A549 (cell line): ENCODE measurements around the gene GPR61. TPM values are rescaled to one million over a fixed set of nuclear protein-coding genes. Genes with fewer than 3 reads are reported as not detected.

Experiments used
- ATAC-seq, 2 experiments: fragments of 200-7000 bp in 1 of 2; fragments of >200 bp in 1 of 2; cut with Nextera tagmentation in 1 of 2; cut with Tn5 transposase in 1 of 2; 3 replicates each; pipeline versions ENCODE4 v1.8.0 to v1.9.1; 2018 to 2020; ENCODE audit warnings: mild to moderate bottlenecking in 1 of 2, moderate library complexity in 1 of 2
- CTCF ChIA-PET: fragments of 300-600 bp; sonication (Branson Sonifier 250); formaldehyde crosslinking; extraction: SDS; loops from one replicate; lab custom pipeline; 2021; ENCODE audit warnings: antibody characterized with exemption, inconsistent platforms; lab: Yijun Ruan, JAX
- POLR2A ChIA-PET: fragments of 350-600 bp; formaldehyde crosslinking; extraction: SDS; loops from one replicate; lab custom pipeline; 2021; ENCODE audit warnings: antibody characterized with exemption, inconsistent platforms; lab: Yijun Ruan, JAX
- DNase-seq, 2 experiments: peaks; one replicate each; pipeline versions ENCODE4 v3.0.0 to v3.0.0-alpha.2; 2011 to 2016; ENCODE audit warnings: low read depth in 1 of 2, low spot score in 1 of 2
- FAIRE-seq: peaks from 2 replicates; lab custom pipeline; 2011; peaks lifted over from hg19 to GRCh38; lab: Jason Lieb, UNC
- H3K27ac ChIP-seq, 2 experiments: fragments of >200 bp; sonication (Bioruptor Twin); formaldehyde crosslinking; 3 replicates each; pipeline ENCODE4 v1.5.1; 2016 to 2017
- H3K4me1 ChIP-seq: fragments of >200 bp; sonication (Bioruptor Twin); formaldehyde crosslinking; 3 replicates; pipeline ENCODE4 v1.6.1; 2016
- H3K4me2 ChIP-seq: fragments of >200 bp; sonication (Bioruptor Twin); formaldehyde crosslinking; 3 replicates; pipeline ENCODE4 v1.6.1; 2016
- H3K4me3 ChIP-seq: fragments of >200 bp; sonication (Bioruptor Twin); formaldehyde crosslinking; 3 replicates; pipeline ENCODE4 v1.5.1; 2016
- H3K9me3 ChIP-seq: fragments of >200 bp; sonication (Bioruptor Twin); formaldehyde crosslinking; 3 replicates; pipeline ENCODE4 v1.6.1; 2016
- BHLHE40 ChIP-seq: IDR thresholded peaks from 2 replicates; pipeline ENCODE4 v1.6.1; 2012; ENCODE audit warnings: low read depth, low read length, inconsistent platforms
- CHD4 ChIP-seq: fragments of 200-600 bp; sonication (generic); IDR thresholded peaks from 2 replicates; pipeline ENCODE4 v1.6.1; 2016; ENCODE audit warnings: antibody characterized with exemption, mild to moderate bottlenecking, borderline replicate concordance
- ELK1 ChIP-seq: fragments of 150-350 bp; IDR thresholded peaks from 2 replicates; pipeline ENCODE4 v1.6.1; 2014; ENCODE audit warnings: low read depth, mild to moderate bottlenecking, low read length
- ESRRA ChIP-seq: fragments of 150-350 bp; IDR thresholded peaks from 2 replicates; pipeline ENCODE4 v1.6.1; 2014; ENCODE audit warnings: mild to moderate bottlenecking, low read length, borderline replicate concordance
- FOSB ChIP-seq: fragments of 250-450 bp; sonication (Bioruptor Pico); IDR thresholded peaks from 2 replicates; pipeline ENCODE4 v1.5.0; 2020; ENCODE audit warnings: mild to moderate bottlenecking, moderate library complexity
- FOSL2 ChIP-seq, 2 experiments: fragments of 450-650 bp in 1 of 2; fragments of >200 bp in 1 of 2; sonication (Bioruptor Twin) in 1 of 2; formaldehyde crosslinking; IDR thresholded peaks; 2 replicates each; pipeline versions ENCODE4 v1.5.0 to v1.6.1; 2016 to 2020; ENCODE audit warnings: mild to moderate bottlenecking in 1 of 2, moderate library complexity in 1 of 2
- HOXA7 ChIP-seq: fragments of 250-450 bp; sonication (Bioruptor Pico); IDR thresholded peaks from 2 replicates; pipeline ENCODE4 v1.5.0; 2020; ENCODE audit warnings: mild to moderate bottlenecking, moderate library complexity
- HOXB5 ChIP-seq: fragments of 250-450 bp; sonication (Bioruptor Pico); IDR thresholded peaks from 2 replicates; pipeline ENCODE4 v1.5.0; 2020; ENCODE audit warnings: mild to moderate bottlenecking, moderate library complexity
- KDM5A ChIP-seq: fragments of 200-600 bp; sonication (generic); IDR thresholded peaks from 2 replicates; pipeline ENCODE4 v1.6.1; 2016; ENCODE audit warnings: antibody characterized with exemption, mild to moderate bottlenecking
- MAFK ChIP-seq: fragments of 450-650 bp; IDR thresholded peaks from 2 replicates; pipeline ENCODE4 v1.6.1; 2014; ENCODE audit not compliant: partially characterized antibody
- NFE2L2 ChIP-seq: fragments of 150-350 bp; conservative IDR thresholded peaks from 2 replicates; pipeline ENCODE4 v1.6.1; 2014; ENCODE audit warnings: low read length
- NPAS2 ChIP-seq: fragments of 250-450 bp; sonication (Bioruptor Pico); IDR thresholded peaks from 2 replicates; pipeline ENCODE4 v1.8.0; 2022; ENCODE audit warnings: mild to moderate bottlenecking, moderate library complexity, borderline replicate concordance
- PBX3 ChIP-seq: IDR thresholded peaks from 2 replicates; pipeline ENCODE4 v1.6.1; 2012
- RAD21 ChIP-seq, 2 experiments: fragments of >200 bp in 1 of 2; sonication (Bioruptor Twin) in 1 of 2; formaldehyde crosslinking in 1 of 2; IDR thresholded peaks in 1 of 2; conservative IDR thresholded peaks in 1 of 2; 2 replicates in 1 of 2; 3 replicates in 1 of 2; pipeline ENCODE4 v1.6.1; 2012 to 2018; ENCODE audit warnings: inconsistent platforms in 1 of 2
- RCOR1 ChIP-seq: fragments of 150-350 bp; IDR thresholded peaks from 2 replicates; pipeline ENCODE4 v1.6.1; 2014; ENCODE audit warnings: antibody characterized with exemption, low read length, low read depth
- USF2 ChIP-seq: fragments of 450-650 bp; IDR thresholded peaks from 2 replicates; pipeline ENCODE4 v1.6.1; 2014; ENCODE audit warnings: antibody characterized with exemption
- ZFP36 ChIP-seq: fragments of 450-650 bp; IDR thresholded peaks from 2 replicates; pipeline ENCODE4 v1.6.1; 2014; ENCODE audit warnings: borderline replicate concordance; ENCODE audit not compliant: partially characterized antibody
- ZNF302 ChIP-seq: fragments of 250-450 bp; sonication (Bioruptor Pico); IDR thresholded peaks from 2 replicates; pipeline ENCODE4 v1.9.0; 2021; ENCODE audit warnings: inconsistent platforms, mild to moderate bottlenecking, moderate library complexity
- ZSCAN20 ChIP-seq: fragments of 250-450 bp; sonication (Bioruptor Pico); IDR thresholded peaks from 2 replicates; pipeline ENCODE4 v1.8.0; 2022; ENCODE audit warnings: mild to moderate bottlenecking, moderate library complexity
- whole genome bisulfite sequencing: methylation state at CpG from one replicate; pipeline ENCODE4 v1.1.6; 2017; ENCODE audit errors: missing lambda C conversion rate; 5-methylcytosine and 5-hydroxymethylcytosine counted together
- polyA plus RNA-seq, 4 experiments: library from polyadenylated mRNA; depleted of rRNA in 3 of 4; stranded (reverse); fragments of >200 nt; fragmentation: RNase III in 1 of 4; extraction: RNeasy Plus Mini Kit Qiagen cat#74134 plus additional on column Dnase treatment in 1 of 4; gene quantifications; 2 replicates in 3 of 4; 3 replicates in 1 of 4; pipeline ENCODE4 v1.2.3, GENCODE V29; 2011 to 2017
- TF ChIP-seq, protein P1 (sequence below): IDR thresholded peaks from 2 replicates; pipeline ENCODE4 v1.6.1; 2012; ENCODE audit warnings: low read depth, borderline replicate concordance

GPR61 gene
- polyA plus RNA-seq, 2 of the 4 experiments (the other 2 are of a cell fraction): 0.14 TPM; not detected in 1

GRCh38 chr1:109527846-109528695, 11.6 kb upstream of the GPR61 start:
- ATAC-seq (no peak), FAIRE-seq (no peak), DNase-seq (no peak)
- no peak overlapping the region for H3K27ac ChIP-seq
- no peak overlapping the region for H3K4me3 ChIP-seq
- POLR2A ChIA-PET: interaction anchor here (1.3 kb wide), 1 partner anchor 34 kb away, joined by 3 read pairs; the partner anchor contains the start of gene CYB561D1
- peaks cover 4% of the 10 kb centered on the region; the same call in 2 of the 3 replicates for H3K4me1 ChIP-seq
- TF ChIP-seq RAD21 (conservative IDR thresholded peaks at IDR 0.05 in 1 of 2, IDR thresholded peaks at IDR 0.05 in 1 of 2) (no peak), HOXB5 (CRISPR knock-in tag) (no peak), MAFK (no peak), HOXA7 (no peak), ZFP36 (no peak), FOSB (CRISPR knock-in tag) (no peak), BHLHE40 (no peak), PBX3 (no peak), NFE2L2 (no peak), ESRRA (no peak), USF2 (no peak), FOSL2 (IDR thresholded peaks at IDR 0.05) (no peak), FOSL2 (CRISPR knock-in tag; IDR thresholded peaks at IDR 0.05) (no peak)
- TF ChIP-seq, protein P1, sequence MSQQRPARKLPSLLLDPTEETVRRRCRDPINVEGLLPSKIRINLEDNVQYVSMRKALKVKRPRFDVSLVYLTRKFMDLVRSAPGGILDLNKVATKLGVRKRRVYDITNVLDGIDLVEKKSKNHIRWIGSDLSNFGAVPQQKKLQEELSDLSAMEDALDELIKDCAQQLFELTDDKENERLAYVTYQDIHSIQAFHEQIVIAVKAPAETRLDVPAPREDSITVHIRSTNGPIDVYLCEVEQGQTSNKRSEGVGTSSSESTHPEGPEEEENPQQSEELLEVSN: no peak
- TF ChIP-seq, all 56 proteins: peak for 0
- peaks cover 2% of the 10 kb centered on the region; the same call in 1 of the 3 replicates for H3K9me3 ChIP-seq
- no peak overlapping the region for H3K4me2 ChIP-seq
- CTCF ChIA-PET: interaction anchor here (7.8 to 21.4 kb wide), 3 partner anchors 14 to 36 kb away, joined by 143 to 749 read pairs (median 232); partner anchors contain the start of genes AMIGO1, ATXN7L2, CYB561D1 and GPR61
- 57% methylated on average over 5 of the region's 9 CpGs for WGBS

DNA sequence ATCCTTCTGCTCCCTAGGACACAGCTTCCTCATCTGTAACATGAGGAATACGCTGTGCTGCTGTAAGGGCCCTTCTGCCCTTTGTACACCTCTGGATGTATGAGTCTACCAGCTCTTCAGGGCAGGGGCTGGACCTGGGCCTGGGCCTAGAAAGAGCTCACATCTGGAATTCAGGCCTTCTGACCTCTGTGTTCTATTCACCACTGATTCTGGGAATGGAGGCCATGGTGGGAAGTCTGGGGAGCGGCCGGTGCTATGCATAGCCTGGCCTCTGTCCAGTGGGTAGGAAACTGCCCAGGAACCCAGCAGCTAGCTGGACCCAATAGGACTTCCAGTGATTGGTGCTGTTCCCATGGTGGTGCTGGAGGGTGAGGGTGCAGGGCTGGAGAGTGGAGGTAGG, 11.0 kb upstream of the GPR61 start:
- FAIRE-seq: no peak
- ChIA-PET POLR2A (interaction anchor here (1.3 kb wide), 1 partner anchor 35 kb away, joined by 3 read pairs; the partner anchor contains the start of gene CYB561D1), CTCF (interaction anchor here (7.8 to 21.4 kb wide), 3 partner anchors 14 to 37 kb away, joined by 143 to 749 read pairs (median 232); partner anchors contain the start of genes AMIGO1, ATXN7L2, CYB561D1 and GPR61)
- no peak for DNase-seq
- TF ChIP-seq KDM5A: no peak
- TF ChIP-seq ZNF302 (CRISPR knock-in tag): no peak
- TF ChIP-seq ELK1: no peak
- no peak for TF ChIP-seq CHD4
- TF ChIP-seq ZSCAN20 (CRISPR knock-in tag): no peak
- TF ChIP-seq NPAS2 (CRISPR knock-in tag): no peak
- TF ChIP-seq PBX3: no peak
- TF ChIP-seq RCOR1: no peak
- no peak for TF ChIP-seq ESRRA
- no peak for ATAC-seq
- H3K27ac ChIP-seq: no peak overlapping the region
- H3K4me2 ChIP-seq: no peak overlapping the region
- WGBS: 89% methylated on average over 3 of the region's 3 CpGs
- no peak overlapping the region for H3K4me3 ChIP-seq
- H3K9me3 ChIP-seq: peaks cover 2% of the 10 kb centered on the region; the same call in 1 of the 3 replicates
- H3K4me1 ChIP-seq: peaks cover 4% of the 10 kb centered on the region; the same call in 2 of the 3 replicates
